Kasumi-1 (cell line): ENCODE data around the gene SNTB2.

Source experiments
- DNase-seq, 2 experiments: peaks; one replicate each; lab custom pipeline; 2025; lab: John Stamatoyannopoulos, UW

The SNTB2 gene

DNA sequence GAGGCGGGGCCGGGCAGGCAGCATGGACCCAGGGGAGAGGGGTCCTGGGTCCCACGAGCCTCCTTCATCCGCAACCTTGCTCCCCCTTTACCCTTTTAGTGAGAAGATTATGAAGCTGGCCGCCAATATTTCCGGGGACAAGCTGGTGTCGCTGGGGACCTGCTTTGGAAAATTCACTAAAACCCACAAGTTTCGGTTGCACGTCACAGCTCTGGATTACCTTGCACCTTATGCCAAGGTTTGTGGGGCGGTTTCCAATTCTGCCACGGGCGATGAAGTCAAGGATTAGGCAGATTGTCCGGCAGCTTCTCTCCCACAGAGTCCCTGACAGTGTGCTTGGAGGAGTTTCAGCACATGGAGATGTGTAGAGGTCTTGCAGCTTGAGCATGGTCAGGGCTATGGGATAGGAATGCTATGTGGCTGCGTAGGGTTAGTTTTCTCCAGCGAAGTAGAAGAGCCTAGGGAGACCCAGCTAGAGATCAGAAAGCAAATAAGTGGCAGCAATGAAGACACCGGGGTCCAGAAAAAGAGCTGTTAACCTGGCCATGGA, 153.2 kb downstream of the SNTB2 start:
- DNase-seq: no peak

DNA sequence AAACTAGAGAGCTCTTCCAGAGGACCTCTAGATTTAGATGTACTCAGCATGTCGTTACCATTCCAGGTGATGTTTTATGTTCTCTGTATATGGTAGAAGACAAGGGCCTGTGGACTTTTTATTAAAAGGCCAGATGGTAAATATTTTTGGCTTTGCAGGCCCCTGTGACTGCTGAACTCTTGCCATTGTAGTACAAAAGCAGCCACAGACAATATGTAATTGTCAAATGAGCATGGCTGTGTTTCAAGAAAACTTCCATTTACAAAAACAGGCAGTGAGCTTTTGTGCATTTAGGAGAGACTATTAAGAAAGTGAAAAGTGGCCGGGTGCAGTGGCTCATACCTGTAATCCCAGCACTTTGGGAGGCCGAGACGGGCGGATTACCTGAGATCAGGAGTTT, 157.2 kb downstream of the SNTB2 start:
- no peak for DNase-seq

DNA sequence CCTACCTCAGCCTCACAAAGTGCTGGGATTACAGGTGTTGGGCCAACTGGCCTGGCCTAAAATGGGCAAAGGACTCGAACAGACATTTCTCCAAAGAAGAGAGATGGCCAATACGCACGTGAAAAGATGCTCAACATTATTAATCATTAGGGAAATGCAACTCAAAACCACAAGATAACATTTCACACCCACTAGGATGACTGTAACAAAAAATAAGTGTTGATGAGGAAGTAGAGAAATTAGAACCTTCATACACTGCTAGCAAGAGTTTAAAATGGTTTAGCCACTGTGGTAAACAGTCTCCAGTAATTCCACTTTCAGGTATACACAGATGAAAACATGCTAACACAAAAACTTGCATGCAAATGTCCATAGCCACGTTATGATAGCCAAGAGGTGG, 159.0 kb downstream of the SNTB2 start:
- no peak for DNase-seq

DNA sequence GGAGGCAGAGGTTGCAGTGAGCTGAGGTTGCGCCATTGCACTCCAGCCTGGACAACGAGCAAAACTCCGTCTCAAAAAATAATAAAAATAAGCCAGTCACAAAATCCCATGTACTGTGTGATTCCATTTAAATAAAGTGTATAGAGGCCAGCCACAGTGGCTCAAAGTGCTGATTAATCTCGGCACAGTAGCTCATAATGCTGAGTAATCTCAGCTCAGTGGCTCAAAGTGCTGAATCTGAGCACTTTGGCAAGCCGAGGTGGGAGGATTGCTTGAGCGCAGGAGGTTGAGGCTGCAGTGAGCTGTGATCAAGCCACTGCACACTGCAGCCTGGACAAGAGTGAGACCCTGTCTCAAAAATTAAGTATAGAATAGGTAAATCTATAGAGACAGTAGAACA, 159.7 kb downstream of the SNTB2 start:
- no peak for DNase-seq

DNA sequence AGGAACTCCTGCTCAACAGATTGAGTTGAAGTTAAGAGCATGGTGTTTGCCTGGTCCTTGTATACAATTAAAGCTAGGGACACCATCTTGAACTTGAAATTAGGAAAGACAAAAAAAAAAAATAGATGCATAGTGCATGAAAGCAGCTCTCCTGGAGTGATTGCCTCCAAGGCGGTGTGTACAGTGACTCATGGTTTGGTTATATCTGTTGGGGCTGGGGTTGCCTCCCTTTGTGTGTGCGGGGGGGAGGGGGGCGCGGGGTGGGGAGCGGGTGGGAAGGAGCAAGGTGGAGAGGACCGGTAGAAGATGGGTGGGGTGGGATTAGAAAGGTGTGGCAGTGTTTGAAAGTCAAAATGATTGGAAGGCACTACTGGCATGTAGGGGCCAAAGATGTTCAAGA, 161.3 kb downstream of the SNTB2 start:
- no peak for DNase-seq

DNA sequence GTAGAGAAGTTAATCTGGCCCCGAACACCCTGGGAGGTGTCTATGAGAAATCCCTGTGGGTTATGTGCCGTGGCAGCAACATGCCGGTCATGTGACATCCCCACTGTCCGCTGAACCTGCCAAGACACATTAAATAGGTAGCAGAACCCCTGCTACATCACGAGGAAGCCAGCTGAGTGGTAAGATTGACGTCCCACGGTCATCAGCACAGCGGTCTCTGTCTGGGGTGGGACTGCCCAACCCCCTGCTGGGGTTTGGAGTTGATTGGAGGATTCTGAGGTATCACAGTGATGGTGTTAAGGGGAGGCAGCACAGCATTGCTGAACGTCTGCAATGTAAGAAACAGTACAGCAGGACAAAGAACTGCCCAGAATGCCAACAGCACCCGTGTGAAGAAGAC, 162.6 kb downstream of the SNTB2 start:
- DNase-seq: no peak

DNA sequence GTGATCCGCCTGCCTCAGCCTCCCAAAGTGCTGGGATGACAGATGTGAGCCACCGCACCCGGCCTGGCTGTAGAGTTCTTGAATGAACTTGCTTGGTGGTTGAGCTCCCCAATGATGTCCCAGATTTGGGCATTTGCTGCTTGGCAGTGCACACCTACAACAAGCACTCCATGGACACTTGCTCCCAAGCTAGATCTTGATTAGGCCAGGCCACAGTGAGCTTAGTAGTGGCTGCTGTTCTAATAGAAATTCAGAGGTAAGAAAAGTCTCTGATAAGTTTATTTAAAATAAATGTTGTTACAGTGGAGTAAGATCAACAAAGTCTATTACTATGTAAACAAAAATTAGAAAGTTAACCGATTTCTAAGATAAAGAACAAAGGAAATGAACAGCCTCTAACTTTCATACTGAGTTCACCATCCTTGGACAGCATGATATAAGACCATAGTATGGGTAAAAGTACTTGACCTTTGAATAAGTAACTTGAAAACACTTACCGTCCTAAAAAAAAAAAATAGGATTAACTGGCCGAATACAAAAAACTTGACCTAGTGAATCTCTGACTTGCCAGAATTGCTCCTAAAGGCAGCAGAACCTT, 163.7 kb downstream of the SNTB2 start:
- DNase-seq: no peak

DNA sequence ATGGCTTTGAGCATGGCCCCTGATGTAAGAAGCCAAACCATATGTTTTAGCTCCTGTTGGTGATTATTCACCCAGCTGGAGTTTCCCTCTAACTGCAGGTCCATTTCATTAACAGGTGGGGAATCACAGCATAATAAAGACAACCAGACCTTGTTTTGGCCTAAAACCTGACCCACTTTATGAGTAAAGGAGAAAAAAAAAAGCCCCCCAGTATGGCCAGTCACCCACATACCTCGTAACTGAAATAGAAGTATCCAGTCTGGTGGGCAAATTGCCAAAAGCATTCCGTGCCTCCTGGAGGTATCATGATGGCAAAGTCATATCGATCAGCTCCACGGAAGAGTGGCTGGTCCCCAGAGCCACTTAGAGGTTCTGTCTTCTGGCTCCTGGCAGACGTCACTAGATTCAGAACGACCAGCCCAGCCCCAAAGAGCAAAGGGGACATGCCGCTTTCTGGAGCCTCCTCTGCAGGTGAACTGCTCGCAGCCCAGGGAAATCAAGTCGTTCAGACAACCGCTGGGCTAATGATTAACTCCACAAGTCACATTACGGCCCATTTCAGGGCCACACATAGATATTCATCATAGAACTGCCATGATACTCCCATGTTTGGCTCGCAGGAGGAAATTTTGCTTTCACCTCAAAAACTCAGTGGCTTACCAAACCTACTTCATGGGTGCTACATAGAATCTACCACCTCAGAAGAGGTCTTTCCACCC, 164.5 kb downstream of the SNTB2 start, which contains the start of gene TMED6:
TSS of gene TMED6 (minus strand) at position 478 of the 719 bp plus-strand sequence. CDS start at position 445, 33 bp downstream.
- no peak for DNase-seq
